Measurements from ENCODE around the gene AGO3.
"Not testable (repeated sequence)": the region's sequence is repeated elsewhere in the genome, so short reads cannot be mapped to it uniquely, and the experiment has no call there.

AGO3 gene

GRCh38 chr1:35927472-35927871 lies 3.4 kb upstream of the AGO3 start:
- no peak for DNase-seq

- peak; percentile 53 for DNase-seq
Measured at GRCh38 chr1:35929730-35930592, 944 bp upstream of the AGO3 start.

GRCh38 chr1:35931446-35932157 lies 697 bp downstream of the AGO3 start:
- DNase-seq: no peak

DNA sequence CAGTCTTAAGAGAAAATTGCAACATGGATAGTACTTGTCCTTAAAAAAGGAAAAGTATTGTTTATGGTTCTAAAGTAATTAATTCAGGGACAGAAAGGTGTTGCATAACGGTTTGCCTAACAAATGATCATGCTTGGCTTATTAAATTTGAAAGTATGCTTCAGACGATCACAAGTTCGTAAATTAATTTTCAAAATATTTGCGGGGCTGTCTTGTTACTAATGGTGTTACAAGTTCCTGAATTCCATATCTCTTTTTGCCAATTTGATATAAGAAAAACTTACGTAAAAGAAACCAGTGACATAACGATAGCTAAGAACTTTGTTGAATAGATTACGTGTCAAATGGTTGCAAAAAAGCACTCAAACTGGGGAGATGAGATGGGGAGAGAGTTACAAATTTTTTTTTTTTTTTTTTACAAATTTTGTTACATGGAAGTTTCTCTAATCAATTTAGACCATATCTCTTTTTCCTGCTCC lies 1.3 kb downstream of the AGO3 start:
- DNase-seq: no peak

DNA sequence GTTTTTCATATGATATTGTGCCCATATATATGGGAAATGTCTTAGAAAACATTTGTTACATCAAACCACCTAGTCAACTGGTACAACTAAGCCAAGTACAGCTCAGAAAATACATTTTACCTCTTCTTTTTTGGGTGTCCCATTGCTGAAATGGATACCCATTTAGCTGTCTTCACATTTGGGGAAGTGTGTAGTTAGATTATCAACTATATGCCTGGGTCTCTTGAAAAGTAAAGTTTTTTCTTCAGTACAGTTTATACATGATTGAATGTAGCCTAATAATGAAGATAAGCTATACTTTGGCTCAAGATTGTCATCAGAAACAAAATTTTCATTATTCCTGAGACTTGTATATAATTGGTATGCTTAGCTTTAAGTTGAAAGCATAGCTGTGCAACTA lies 2.0 kb downstream of the AGO3 start:
- no peak for DNase-seq

- no peak for DNase-seq
Measured at GRCh38 chr1:35935442-35936388, 4.8 kb downstream of the AGO3 start.

DNA sequence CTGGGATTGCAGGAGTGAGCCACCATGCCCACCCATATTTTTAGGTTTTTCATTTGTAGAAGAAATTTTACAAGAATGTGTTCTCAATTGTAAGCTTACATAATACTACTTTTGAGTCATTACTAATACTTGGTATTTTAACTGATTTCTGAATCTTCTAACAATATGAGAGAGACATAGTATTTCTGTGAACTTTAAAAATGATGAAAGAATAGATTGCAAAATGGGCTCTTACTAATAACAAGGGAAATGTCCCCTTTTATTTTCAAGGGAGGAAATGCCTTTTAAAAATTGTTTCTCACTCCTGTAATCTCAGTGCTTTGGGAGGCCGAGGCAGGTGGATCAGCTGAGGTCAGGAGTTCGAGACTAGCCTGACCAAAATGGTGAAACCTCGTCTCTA lies 5.9 kb downstream of the AGO3 start:
- DNase-seq: peak; percentile 17

GRCh38 chr1:35939484-35939883 lies 8.6 kb downstream of the AGO3 start:
- no peak for DNase-seq

- DNase-seq: no peak
Measured at GRCh38 chr1:35945327-35945726, 14.4 kb downstream of the AGO3 start.

DNA sequence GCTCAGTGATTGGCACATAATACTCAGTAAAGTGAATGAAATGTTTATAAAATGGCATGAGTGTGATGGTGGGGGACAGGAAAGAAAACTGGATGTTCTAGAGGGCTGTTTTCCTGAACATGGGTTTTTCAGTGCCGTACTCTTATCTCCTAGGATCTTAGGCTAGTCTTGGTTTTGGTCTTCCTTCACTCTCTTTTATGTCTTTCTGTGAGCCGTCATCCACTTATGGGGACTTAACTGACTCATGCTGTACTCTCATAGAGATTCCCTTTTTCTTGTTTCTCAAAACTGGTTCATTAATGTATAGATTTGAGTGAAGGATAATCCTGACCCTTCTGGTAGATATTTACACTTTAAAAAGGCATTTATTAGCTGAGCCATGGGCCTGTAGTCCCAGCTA lies 16.6 kb downstream of the AGO3 start:
- DNase-seq: no peak

- no peak for DNase-seq
Measured at GRCh38 chr1:35958558-35958957, 27.7 kb downstream of the AGO3 start.

- DNase-seq: no peak
Measured at GRCh38 chr1:35959304-35959703, 28.4 kb downstream of the AGO3 start.

- no peak for DNase-seq
Measured at GRCh38 chr1:35962952-35963351, 32.0 kb downstream of the AGO3 start.

- not testable (repeated sequence) for DNase-seq
Measured at GRCh38 chr1:35964277-35964676, 33.4 kb downstream of the AGO3 start.

DNA sequence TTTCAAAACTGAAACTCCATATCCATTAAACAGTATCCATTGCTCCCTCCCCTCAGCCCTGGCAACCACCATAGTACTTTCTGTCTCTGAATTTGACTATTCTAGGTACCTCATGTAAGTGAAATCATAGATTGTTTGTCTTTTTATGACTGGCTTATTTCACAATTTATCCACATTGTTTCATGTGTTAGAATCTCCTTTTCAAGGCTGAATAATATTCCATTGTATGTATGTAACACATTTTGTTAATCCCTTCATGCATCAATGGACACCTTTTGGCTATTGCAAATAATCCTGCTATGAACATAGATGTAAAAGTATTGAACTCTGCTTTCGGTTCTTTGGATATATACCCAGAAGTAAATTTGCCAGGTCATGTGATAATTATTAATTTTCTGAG lies 37.5 kb downstream of the AGO3 start:
- DNase-seq: no peak

- no peak for DNase-seq
Measured at GRCh38 chr1:35971601-35972000, 40.7 kb downstream of the AGO3 start.

GRCh38 chr1:35972631-35973030 lies 41.7 kb downstream of the AGO3 start:
- not testable (repeated sequence) for DNase-seq

DNA sequence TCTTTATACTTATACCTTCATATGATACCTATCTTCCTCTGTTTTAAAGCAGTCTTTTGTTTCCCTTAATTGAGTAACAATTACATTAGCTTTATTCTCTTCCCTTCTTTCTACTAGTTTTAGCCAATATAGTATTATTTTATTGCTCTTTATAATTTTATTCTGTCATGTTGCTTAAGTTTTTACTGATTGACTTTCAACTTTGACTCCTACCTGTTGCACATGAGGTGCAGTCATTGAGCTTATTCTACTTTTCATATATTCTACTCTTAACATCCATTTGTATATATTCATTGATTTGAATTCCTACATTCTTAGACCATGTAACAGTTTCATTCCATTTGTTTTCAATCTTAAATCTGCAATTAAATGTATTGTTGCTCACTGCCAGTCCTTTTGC lies 49.2 kb downstream of the AGO3 start:
- no peak for DNase-seq

GRCh38 chr1:35988237-35988636 lies 57.3 kb downstream of the AGO3 start:
- DNase-seq: no peak

DNA sequence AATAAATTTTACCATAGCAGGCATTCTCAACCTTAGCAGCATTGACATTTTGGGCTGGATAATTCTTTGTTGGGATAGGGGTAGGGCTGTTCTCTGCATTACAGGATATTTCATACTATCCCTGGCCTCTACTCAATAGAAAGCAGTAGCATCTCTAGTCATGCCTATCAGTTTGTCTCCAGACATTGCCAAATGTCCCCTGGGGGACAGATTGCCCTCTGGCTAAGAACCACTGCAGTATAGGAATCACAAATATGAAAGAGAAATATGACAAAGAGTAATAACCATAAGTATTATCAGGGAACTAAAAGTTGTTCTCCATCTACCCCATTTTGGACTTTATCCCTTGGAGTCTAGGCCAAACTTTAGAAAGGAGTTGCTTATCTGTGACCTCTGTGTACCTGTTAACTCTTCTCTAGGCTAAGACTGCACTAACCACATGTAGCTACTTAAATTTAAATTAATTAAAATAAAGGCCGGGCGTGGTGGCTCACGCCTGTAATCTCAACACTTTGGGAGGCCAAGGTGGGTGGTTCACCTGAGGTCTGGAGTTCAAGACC lies 76.1 kb downstream of the AGO3 start:
- DNase-seq: no peak

DNA sequence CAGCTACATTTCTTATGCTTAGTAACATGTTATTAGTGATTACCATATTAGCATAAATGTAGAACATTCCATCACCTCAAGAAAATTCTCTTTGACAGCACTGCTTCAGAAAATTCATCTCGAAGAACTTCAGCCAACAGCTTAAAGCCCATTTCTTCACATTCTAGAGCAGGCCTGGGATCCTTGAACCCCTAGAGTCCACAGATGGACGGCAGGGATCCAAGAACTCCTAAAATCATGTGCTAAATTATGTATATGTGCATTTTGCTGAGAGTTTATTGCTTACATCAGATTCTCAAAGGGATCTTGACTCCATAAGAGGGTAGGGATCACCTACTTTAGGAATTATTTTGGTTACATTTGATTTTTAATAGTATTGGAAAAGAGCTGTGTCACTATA lies 76.8 kb downstream of the AGO3 start:
- no peak for DNase-seq

DNA sequence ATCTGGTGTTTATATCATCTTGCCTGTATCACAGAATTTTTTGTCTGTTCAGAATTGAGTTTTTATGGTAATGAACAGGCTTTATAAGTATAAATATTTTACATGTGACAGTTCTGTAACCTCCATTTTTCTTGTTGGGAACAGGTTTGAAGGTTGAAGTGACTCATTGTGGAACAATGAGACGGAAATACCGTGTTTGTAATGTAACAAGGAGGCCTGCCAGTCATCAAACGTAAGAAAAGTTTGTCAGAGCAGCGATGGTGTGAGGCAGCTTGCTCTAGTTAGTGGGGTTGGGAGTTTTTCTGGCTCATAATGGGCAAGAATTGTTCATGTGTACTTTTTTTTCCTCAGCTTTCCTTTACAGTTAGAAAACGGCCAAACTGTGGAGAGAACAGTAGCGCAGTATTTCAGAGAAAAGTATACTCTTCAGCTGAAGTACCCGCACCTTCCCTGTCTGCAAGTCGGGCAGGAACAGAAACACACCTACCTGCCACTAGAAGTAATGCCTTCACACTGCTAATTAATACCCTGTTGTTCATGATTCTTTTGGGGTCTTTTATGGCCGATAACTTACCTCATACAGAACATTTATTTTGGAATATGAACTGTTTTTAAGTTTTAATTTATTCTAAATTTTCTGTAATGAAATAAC lies 77.8 kb downstream of the AGO3 start:
- peak; percentile 79 for DNase-seq
